Measurements from ENCODE around the gene RARG.
A peak's percentile ranks its signal among the peaks of the same experiment; 100 is the strongest.

RARG gene

DNA sequence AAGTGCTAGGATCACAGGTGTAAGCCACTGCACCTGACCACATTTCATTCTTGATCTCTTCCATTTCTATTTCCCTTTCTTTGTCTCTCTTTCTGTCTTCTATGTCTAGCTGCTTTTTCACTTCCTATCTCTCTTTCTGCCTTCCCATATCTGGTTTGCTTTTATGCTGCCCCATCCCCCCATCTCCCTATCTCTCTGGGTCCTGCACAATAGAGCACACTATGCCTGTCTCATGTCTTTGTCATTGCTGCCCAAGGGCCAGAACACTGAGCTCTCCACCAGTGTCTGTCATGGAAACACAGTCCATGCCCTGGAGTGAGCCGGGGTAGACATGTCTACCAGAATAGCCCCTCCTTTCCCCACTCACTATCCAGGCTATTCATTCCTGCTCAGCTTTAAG lies 12.3 kb upstream of the RARG start:
- Histone ChIP-seq H3K27me3 (ENCODE audit: insufficient read depth, low read length, poor library complexity, severe bottlenecking) (no peaks in the 10 kb centered on the region), H3K9ac (ENCODE audit: low read depth, low read length, poor library complexity, severe bottlenecking) (no peak overlapping the region), H3K4me2 (ENCODE audit: low read depth, low read length, poor library complexity, severe bottlenecking) (no peak overlapping the region), H3K9me3 (ENCODE audit: insufficient read depth, low read depth, low read length) (no peaks in the 10 kb centered on the region), H3K4me1 (ENCODE audit: insufficient read depth, low read length, poor library complexity, severe bottlenecking) (no peaks in the 10 kb centered on the region), H3K79me2 (ENCODE audit: insufficient read depth, low read length) (no peaks in the 10 kb centered on the region), H2AFZ (ENCODE audit: low read length) (peak overlapping the region; percentile 78; the same call in 1 of the 2 replicates), H4K20me1 (ENCODE audit: insufficient read depth, low read length, poor library complexity, severe bottlenecking) (no peaks in the 10 kb centered on the region), H3K36me3 (ENCODE audit: insufficient read depth, low read length) (no peaks in the 10 kb centered on the region), H3F3A (ENCODE audit: low read depth) (no peaks in the 10 kb centered on the region), H3K4me3 (ENCODE audit: low read length, poor library complexity, severe bottlenecking) (no peak overlapping the region), H3K9me2 (replicated peaks; ENCODE audit: low read depth, low read length) (no peaks in the 10 kb centered on the region)
- TF ChIP-seq, protein P1, sequence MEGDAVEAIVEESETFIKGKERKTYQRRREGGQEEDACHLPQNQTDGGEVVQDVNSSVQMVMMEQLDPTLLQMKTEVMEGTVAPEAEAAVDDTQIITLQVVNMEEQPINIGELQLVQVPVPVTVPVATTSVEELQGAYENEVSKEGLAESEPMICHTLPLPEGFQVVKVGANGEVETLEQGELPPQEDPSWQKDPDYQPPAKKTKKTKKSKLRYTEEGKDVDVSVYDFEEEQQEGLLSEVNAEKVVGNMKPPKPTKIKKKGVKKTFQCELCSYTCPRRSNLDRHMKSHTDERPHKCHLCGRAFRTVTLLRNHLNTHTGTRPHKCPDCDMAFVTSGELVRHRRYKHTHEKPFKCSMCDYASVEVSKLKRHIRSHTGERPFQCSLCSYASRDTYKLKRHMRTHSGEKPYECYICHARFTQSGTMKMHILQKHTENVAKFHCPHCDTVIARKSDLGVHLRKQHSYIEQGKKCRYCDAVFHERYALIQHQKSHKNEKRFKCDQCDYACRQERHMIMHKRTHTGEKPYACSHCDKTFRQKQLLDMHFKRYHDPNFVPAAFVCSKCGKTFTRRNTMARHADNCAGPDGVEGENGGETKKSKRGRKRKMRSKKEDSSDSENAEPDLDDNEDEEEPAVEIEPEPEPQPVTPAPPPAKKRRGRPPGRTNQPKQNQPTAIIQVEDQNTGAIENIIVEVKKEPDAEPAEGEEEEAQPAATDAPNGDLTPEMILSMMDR (conservative IDR thresholded peaks at IDR 0.05; ENCODE audit: low read length), result no peak
- TF ChIP-seq EZH2phosphoT487 (IDR thresholded peaks at IDR 0.05; ENCODE audit: borderline replicate concordance), result no peak

DNA sequence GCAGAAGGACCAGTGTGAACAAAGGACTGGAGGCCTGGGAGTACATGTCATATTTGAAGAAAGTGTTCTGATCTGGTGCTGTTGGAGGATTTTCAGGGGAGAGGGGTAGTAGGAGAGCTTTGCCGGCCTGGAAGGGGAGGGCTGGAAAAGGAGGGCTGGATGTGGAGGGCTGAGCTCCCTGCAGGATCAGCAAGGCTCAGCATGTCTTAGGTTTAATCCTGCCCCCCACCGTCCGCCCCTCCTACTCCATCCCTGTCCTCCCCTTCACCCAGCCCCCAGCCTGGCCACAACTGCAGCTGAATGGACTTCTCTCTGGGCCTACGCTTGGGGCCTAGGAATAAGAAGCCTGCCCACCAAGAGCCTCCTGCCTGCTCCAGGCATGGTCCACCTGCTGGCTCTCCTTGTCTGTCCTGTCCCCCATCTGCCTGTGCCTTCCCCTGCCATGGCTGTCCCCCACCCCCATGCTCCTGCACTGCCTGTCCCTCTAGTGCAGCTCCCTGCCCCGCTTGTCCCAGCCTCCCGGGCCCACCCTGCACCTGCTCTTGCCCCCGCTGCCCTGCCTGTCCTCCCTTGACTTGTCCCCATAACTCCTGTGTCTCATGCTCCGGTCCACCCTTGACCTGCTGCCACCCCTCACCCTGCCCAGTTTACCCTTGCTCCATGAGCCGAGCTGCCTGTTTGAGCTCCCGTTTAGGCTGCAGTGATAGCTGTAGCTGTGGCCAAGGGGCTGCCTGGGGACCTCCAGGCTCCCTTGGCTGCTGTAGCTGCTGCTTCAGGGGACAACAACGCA lies 9.8 kb upstream of the RARG start:
- no peak overlapping the region for H3K4me3 ChIP-seq (ENCODE audit: low read length, poor library complexity, severe bottlenecking)
- no peaks in the 10 kb centered on the region for H3K9me3 ChIP-seq (ENCODE audit: insufficient read depth, low read depth, low read length)
- no peaks in the 10 kb centered on the region for H3K4me1 ChIP-seq (ENCODE audit: insufficient read depth, low read length, poor library complexity, severe bottlenecking)
- H3K9ac ChIP-seq (ENCODE audit: low read depth, low read length, poor library complexity, severe bottlenecking), result no peak overlapping the region
- H3F3A ChIP-seq (ENCODE audit: low read depth), result no peaks in the 10 kb centered on the region; the same call in 1 of the 2 replicates
- H3K9me2 ChIP-seq (replicated peaks; ENCODE audit: low read depth, low read length), result no peaks in the 10 kb centered on the region
- TF ChIP-seq, protein P1 (conservative IDR thresholded peaks at IDR 0.05; ENCODE audit: low read length), result no peak
- no peak for TF ChIP-seq EZH2phosphoT487 (IDR thresholded peaks at IDR 0.05; ENCODE audit: borderline replicate concordance)
- no peak overlapping the region for H3K4me2 ChIP-seq (ENCODE audit: low read depth, low read length, poor library complexity, severe bottlenecking)
- no peaks in the 10 kb centered on the region for H3K36me3 ChIP-seq (ENCODE audit: insufficient read depth, low read length)
- H3K79me2 ChIP-seq (ENCODE audit: insufficient read depth, low read length), result no peaks in the 10 kb centered on the region
- H3K27me3 ChIP-seq (ENCODE audit: insufficient read depth, low read length, poor library complexity, severe bottlenecking), result no peaks in the 10 kb centered on the region
- no peaks in the 10 kb centered on the region for H4K20me1 ChIP-seq (ENCODE audit: insufficient read depth, low read length, poor library complexity, severe bottlenecking)
- H2AFZ ChIP-seq (ENCODE audit: low read length), result no peak overlapping the region

DNA sequence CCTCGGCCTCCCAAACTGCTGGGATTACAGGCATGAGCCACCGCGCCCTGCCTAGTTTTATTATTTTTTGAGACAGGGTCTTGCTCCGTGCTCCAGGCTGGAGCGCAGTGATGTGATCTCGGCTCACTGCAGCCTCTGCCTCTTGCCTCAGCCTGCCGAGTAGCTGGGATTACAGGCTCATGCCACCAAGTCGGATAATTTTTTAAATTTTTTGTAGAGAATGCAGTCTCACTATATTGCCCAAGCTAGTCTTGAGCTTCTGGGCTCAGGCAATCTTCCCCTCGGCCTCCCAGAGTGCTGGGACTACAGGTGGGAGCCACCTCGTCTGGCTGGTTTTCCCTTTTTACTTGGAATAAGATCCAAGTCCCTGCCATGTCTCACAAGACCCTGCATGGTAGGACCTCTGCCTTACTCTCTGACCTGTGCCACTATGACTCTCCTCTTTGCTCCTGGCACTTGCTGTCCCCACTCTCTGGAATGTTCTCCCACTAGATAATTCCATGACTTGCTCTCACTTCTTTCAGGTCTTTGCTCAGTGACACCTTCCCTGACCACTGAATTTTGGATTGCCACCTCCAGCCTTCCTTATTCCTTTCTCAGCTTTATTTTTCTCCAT lies 7.7 kb upstream of the RARG start:
- TF ChIP-seq EZH2phosphoT487 (IDR thresholded peaks at IDR 0.05; ENCODE audit: borderline replicate concordance), result no peak
- TF ChIP-seq, protein P1 (conservative IDR thresholded peaks at IDR 0.05; ENCODE audit: low read length), result no peak
- Histone ChIP-seq H3K4me1 (ENCODE audit: insufficient read depth, low read length, poor library complexity, severe bottlenecking) (peaks cover 9% of the 10 kb centered on the region), H3K4me3 (ENCODE audit: low read length, poor library complexity, severe bottlenecking) (no peak overlapping the region), H3K9me2 (replicated peaks; ENCODE audit: low read depth, low read length) (no peaks in the 10 kb centered on the region), H3F3A (ENCODE audit: low read depth) (no peaks in the 10 kb centered on the region; the same call in 1 of the 2 replicates), H2AFZ (ENCODE audit: low read length) (no peak overlapping the region), H3K79me2 (ENCODE audit: insufficient read depth, low read length) (no peaks in the 10 kb centered on the region), H4K20me1 (ENCODE audit: insufficient read depth, low read length, poor library complexity, severe bottlenecking) (no peaks in the 10 kb centered on the region), H3K36me3 (ENCODE audit: insufficient read depth, low read length) (no peaks in the 10 kb centered on the region), H3K9me3 (ENCODE audit: insufficient read depth, low read depth, low read length) (no peaks in the 10 kb centered on the region), H3K9ac (ENCODE audit: low read depth, low read length, poor library complexity, severe bottlenecking) (no peak overlapping the region), H3K4me2 (ENCODE audit: low read depth, low read length, poor library complexity, severe bottlenecking) (no peak overlapping the region), H3K27me3 (ENCODE audit: insufficient read depth, low read length, poor library complexity, severe bottlenecking) (no peaks in the 10 kb centered on the region)

Measured in Loucy (cell line).